ENCODE measurements around the gene DDX52. TPM values are rescaled to one million over a fixed set of nuclear protein-coding genes. Genes with fewer than 3 reads are reported as not detected.
A peak's percentile ranks its signal among the peaks of the same experiment; 100 is the strongest.
"Not testable (repeated sequence)": the region's sequence is repeated elsewhere in the genome, so short reads cannot be mapped to it uniquely, and the experiment has no call there.

Gene DDX52
- total RNA-seq, 1 donor from 2014 or later: 14.5 TPM

DNA sequence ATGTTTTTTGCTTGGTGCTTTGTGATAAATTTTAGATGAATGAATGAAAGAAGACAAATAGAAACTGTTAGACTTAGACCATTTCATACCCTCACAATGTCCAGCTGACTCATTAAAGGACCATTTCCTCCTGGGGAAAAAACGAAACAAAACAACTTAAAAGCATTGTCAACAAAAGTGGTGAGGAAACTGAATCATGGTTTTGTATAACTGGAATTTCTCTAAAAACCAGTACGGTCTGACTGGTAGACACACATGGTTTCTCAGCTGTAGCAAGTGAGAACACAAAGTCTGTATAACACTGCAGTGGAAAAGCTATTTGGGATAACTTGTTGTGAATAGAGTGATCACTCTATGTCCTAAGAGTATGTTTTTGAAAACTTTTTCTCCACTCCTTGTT, 5.3 kb upstream of the DDX52 start:
- H3K4me3 ChIP-seq (ENCODE audit: low read depth, low read length): no peak overlapping the region
- FAIRE-seq: no peak
- DNase-seq (ENCODE audit: low read depth): peak; percentile 85
- no peaks in the 10 kb centered on the region for H3K27me3 ChIP-seq (ENCODE audit: control insufficient read depth, insufficient read depth, low read length)
- TF ChIP-seq, protein P1, sequence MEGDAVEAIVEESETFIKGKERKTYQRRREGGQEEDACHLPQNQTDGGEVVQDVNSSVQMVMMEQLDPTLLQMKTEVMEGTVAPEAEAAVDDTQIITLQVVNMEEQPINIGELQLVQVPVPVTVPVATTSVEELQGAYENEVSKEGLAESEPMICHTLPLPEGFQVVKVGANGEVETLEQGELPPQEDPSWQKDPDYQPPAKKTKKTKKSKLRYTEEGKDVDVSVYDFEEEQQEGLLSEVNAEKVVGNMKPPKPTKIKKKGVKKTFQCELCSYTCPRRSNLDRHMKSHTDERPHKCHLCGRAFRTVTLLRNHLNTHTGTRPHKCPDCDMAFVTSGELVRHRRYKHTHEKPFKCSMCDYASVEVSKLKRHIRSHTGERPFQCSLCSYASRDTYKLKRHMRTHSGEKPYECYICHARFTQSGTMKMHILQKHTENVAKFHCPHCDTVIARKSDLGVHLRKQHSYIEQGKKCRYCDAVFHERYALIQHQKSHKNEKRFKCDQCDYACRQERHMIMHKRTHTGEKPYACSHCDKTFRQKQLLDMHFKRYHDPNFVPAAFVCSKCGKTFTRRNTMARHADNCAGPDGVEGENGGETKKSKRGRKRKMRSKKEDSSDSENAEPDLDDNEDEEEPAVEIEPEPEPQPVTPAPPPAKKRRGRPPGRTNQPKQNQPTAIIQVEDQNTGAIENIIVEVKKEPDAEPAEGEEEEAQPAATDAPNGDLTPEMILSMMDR (IDR thresholded peaks at IDR 0.05; ENCODE audit: insufficient read depth, low read length, severe bottlenecking): no peak
- no peaks in the 10 kb centered on the region for H3K36me3 ChIP-seq (ENCODE audit: control insufficient read depth, insufficient read depth, low read length)

DNA sequence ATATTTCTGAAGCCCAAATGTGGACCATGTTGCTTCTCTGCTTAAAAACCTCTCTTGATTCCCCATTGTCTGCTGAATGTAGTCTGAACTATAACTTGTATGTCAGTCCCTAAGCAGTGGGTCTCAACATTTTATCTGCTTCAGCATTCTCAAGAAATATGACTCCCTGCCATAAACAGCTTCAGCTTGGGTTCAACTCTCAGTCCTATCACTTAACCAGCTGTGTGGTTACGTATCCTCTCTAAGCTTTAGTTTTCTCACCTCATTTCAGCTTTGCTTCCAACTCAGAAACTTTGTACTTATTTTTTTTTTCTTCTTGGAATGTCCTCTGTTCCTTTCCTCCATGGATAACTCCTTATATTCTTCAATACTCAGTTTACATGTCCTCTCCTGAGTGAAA, 4.6 kb upstream of the DDX52 start:
- TF ChIP-seq, protein P1 (IDR thresholded peaks at IDR 0.05; ENCODE audit: insufficient read depth, low read length, severe bottlenecking): no peak
- FAIRE-seq: no peak

DNA sequence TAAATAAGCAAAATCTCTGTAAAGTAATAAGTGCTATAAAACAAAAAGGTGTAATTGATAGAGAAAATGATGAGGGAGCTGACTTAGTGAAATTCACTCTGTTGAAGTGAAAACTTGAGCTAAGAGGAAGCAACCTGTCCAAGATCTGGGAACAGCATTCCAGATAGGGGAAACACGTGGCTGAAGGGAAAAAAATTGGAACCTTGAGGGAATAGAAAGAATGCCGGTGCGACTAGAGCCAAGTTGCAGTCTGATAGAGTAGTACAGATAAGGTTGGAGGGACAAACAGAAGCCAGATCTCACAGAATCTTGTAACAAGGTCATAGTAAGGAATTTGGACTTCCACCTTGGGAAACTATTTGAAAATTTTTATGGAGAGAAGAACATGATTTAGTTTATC, 623 bp upstream of the DDX52 start:
- FAIRE-seq (no peak), DNase-seq (ENCODE audit: low read depth) (no peak)
- peaks cover 2% of the 10 kb centered on the region for H3K36me3 ChIP-seq (ENCODE audit: control insufficient read depth, insufficient read depth, low read length)
- no peak overlapping the region for H3K4me3 ChIP-seq (ENCODE audit: low read depth, low read length)
- TF ChIP-seq, protein P1 (IDR thresholded peaks at IDR 0.05; ENCODE audit: insufficient read depth, low read length, severe bottlenecking): no peak
- no peaks in the 10 kb centered on the region for H3K27me3 ChIP-seq (ENCODE audit: control insufficient read depth, insufficient read depth, low read length)

More for the DNA sequence above, 4.6 kb upstream of the DDX52 start:
- H3K36me3 ChIP-seq (ENCODE audit: control insufficient read depth, insufficient read depth, low read length): no peaks in the 10 kb centered on the region
- H3K4me3 ChIP-seq (ENCODE audit: low read depth, low read length): no peak overlapping the region
- no peak for DNase-seq (ENCODE audit: low read depth)
- H3K27me3 ChIP-seq (ENCODE audit: control insufficient read depth, insufficient read depth, low read length): no peaks in the 10 kb centered on the region

- no peak for FAIRE-seq
- Histone ChIP-seq H3K36me3 (ENCODE audit: control insufficient read depth, insufficient read depth, low read length) (peaks cover 2% of the 10 kb centered on the region), H3K27me3 (ENCODE audit: control insufficient read depth, insufficient read depth, low read length) (no peaks in the 10 kb centered on the region), H3K4me3 (ENCODE audit: low read depth, low read length) (peak overlapping the region; percentile 71)
- DNase-seq (ENCODE audit: low read depth): peak; percentile 65
- TF ChIP-seq, protein P1 (IDR thresholded peaks at IDR 0.05; ENCODE audit: insufficient read depth, low read length, severe bottlenecking): no peak
These were observed 565 bp downstream of the DDX52 start for GRCh38 chr17:37642681-37643080.

- no peak for FAIRE-seq
These were observed 3.2 kb downstream of the DDX52 start for GRCh38 chr17:37640015-37640414.

GRCh38 chr17:37637956-37638355, 5.3 kb downstream of the DDX52 start:
- FAIRE-seq (no peak), DNase-seq (ENCODE audit: low read depth) (no peak)
- H3K27me3 ChIP-seq (ENCODE audit: control insufficient read depth, insufficient read depth, low read length): no peaks in the 10 kb centered on the region
- no peak overlapping the region for H3K4me3 ChIP-seq (ENCODE audit: low read depth, low read length)
- peaks cover 2% of the 10 kb centered on the region for H3K36me3 ChIP-seq (ENCODE audit: control insufficient read depth, insufficient read depth, low read length)
- TF ChIP-seq, protein P1 (IDR thresholded peaks at IDR 0.05; ENCODE audit: insufficient read depth, low read length, severe bottlenecking): no peak

More at GRCh38 chr17:37640015-37640414, 3.2 kb downstream of the DDX52 start:
- Histone ChIP-seq H3K4me3 (ENCODE audit: low read depth, low read length) (no peak overlapping the region), H3K27me3 (ENCODE audit: control insufficient read depth, insufficient read depth, low read length) (no peaks in the 10 kb centered on the region), H3K36me3 (ENCODE audit: control insufficient read depth, insufficient read depth, low read length) (peaks cover 2% of the 10 kb centered on the region)
- no peak for DNase-seq (ENCODE audit: low read depth)
- TF ChIP-seq, protein P1 (IDR thresholded peaks at IDR 0.05; ENCODE audit: insufficient read depth, low read length, severe bottlenecking): no peak

DNA sequence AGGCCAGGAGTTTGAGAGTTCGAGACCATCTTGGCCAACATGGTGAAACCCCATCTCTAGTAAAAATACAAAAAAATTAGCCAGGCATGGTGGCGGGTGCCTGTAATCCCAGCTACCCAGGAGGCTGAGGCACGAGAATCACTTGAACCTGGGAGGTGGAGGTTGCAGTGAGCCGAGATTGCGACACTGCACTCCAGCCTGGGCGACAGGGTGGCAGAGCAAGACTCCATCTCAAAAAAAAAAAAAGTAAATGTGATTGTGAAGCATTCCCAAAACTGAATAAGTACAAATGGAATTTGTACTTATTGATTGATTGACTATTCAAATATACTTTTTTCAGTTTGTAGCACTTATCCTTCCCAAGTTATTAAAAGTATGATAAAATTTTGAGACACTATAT, 26.8 kb downstream of the DDX52 start:
- not testable (repeated sequence) for DNase-seq (ENCODE audit: low read depth); H3K27me3 ChIP-seq (ENCODE audit: control insufficient read depth, insufficient read depth, low read length); H3K36me3 ChIP-seq (ENCODE audit: control insufficient read depth, insufficient read depth, low read length); FAIRE-seq; H3K4me3 ChIP-seq (ENCODE audit: low read depth, low read length)
